Measurements from ENCODE around the gene AGAP1.

AGAP1 gene

GRCh38 chr2:236161082-236161462 is 667.2 kb downstream of the AGAP1 start:
- DNase-seq, result no peak

- no peak for DNase-seq
Measured at GRCh38 chr2:236161531-236161930, 667.7 kb downstream of the AGAP1 start.

- DNase-seq, result no peak
Measured at GRCh38 chr2:236162031-236162845, 668.4 kb downstream of the AGAP1 start.

- DNase-seq, result no peak
Measured at GRCh38 chr2:236162882-236163470, 669.1 kb downstream of the AGAP1 start.

- no peak for DNase-seq
Measured at GRCh38 chr2:236163471-236164200, 669.8 kb downstream of the AGAP1 start.

- no peak for DNase-seq
Measured at GRCh38 chr2:236164201-236164924, 670.5 kb downstream of the AGAP1 start.

- no peak for DNase-seq
Measured at GRCh38 chr2:236164925-236165841, 671.3 kb downstream of the AGAP1 start.

GRCh38 chr2:236165842-236166795 is 672.3 kb downstream of the AGAP1 start:
- no peak for DNase-seq

- DNase-seq, result no peak
Measured at GRCh38 chr2:236166796-236167296, 673.0 kb downstream of the AGAP1 start.

GRCh38 chr2:236167297-236168109 is 673.7 kb downstream of the AGAP1 start:
- DNase-seq, result peak; percentile 34

- peak; percentile 49 for DNase-seq
Measured at GRCh38 chr2:236168110-236169080, 674.6 kb downstream of the AGAP1 start, which contains the start of gene GBX2. GBX2 (minus strand) TSS chr2:236168386; CDS start chr2:236167971, 415 bp downstream.

- no peak for DNase-seq
Measured at GRCh38 chr2:236169151-236169721, 675.4 kb downstream of the AGAP1 start.

GRCh38 chr2:236169741-236170589 is 676.1 kb downstream of the AGAP1 start:
- no peak for DNase-seq

- DNase-seq, result no peak
Measured at GRCh38 chr2:236170590-236171165, 676.8 kb downstream of the AGAP1 start.

GRCh38 chr2:236171181-236171679 is 677.4 kb downstream of the AGAP1 start:
- DNase-seq, result no peak

- DNase-seq, result no peak
Measured at GRCh38 chr2:236171680-236172254, 677.9 kb downstream of the AGAP1 start.

All from kidney glomerular epithelial cell (primary cell).